K562 (cell line): ENCODE results near the gene CALM3. TPM values are rescaled to one million over a fixed set of nuclear protein-coding genes. Genes with fewer than 3 reads are reported as not detected.

ENCODE experiments used
- CBFB ChIP-seq: sonication (generic); formaldehyde crosslinking; IDR thresholded peaks from 2 replicates; pipeline ENCODE4 v1.4.0; 2020; ENCODE audit warnings: mild to moderate bottlenecking, missing genetic modification reagents
- CLOCK ChIP-seq: fragments of 250-450 bp; sonication (Bioruptor Pico); IDR thresholded peaks from 2 replicates; pipeline ENCODE4 v1.4.0; 2020; ENCODE audit warnings: mild to moderate bottlenecking, moderate library complexity, borderline replicate concordance
- DNMT1 ChIP-seq: fragments of 450-650 bp; IDR thresholded peaks from 2 replicates; pipeline ENCODE4 v1.6.1; 2016; ENCODE audit warnings: antibody characterized with exemption, mild to moderate bottlenecking
- E2F8 ChIP-seq: fragments of 450-650 bp; IDR thresholded peaks from 2 replicates; pipeline ENCODE4 v1.7.1; 2018; ENCODE audit warnings: mild to moderate bottlenecking, low read depth; ENCODE audit not compliant: partially characterized antibody
- FOXP4 ChIP-seq: sonication (generic); formaldehyde crosslinking; IDR thresholded peaks from 2 replicates; pipeline ENCODE4 v1.8.0; 2022; ENCODE audit warnings: mild to moderate bottlenecking, missing genetic modification reagents, borderline replicate concordance
- NR1H2 ChIP-seq: sonication (generic); formaldehyde crosslinking; IDR thresholded peaks from 2 replicates; pipeline ENCODE4 v1.4.0; 2020; ENCODE audit warnings: mild to moderate bottlenecking, missing genetic modification reagents
- NR2C2 ChIP-seq, 2 experiments: fragments of 200-800 bp in 1 of 2; sonication (Bioruptor generic) in 1 of 2; sonication (generic) in 1 of 2; formaldehyde crosslinking in 1 of 2; IDR thresholded peaks; 2 replicates each; pipeline versions ENCODE4 v1.6.1 to v1.8.0; 2016 to 2022; ENCODE audit warnings: mild to moderate bottlenecking in 1 of 2, missing compliant biosample characterization in 1 of 2, missing genetic modification characterization in 1 of 2, missing genetic modification reagents in 1 of 2
- POLR2A ChIP-seq: fragments of 450-650 bp; conservative IDR thresholded peaks from 2 replicates; pipeline ENCODE4 v1.6.1; 2016
- PURB ChIP-seq: sonication (generic); formaldehyde crosslinking; IDR thresholded peaks from 2 replicates; pipeline ENCODE4 v1.9.0; 2021; ENCODE audit warnings: low read depth, mild to moderate bottlenecking, missing genetic modification reagents
- RNF2 ChIP-seq: sonication (generic); IDR thresholded peaks from 2 replicates; pipeline ENCODE4 v1.6.1; 2016
- TAF15 ChIP-seq: fragments of 200-400 bp; formaldehyde crosslinking; IDR thresholded peaks from 2 replicates; pipeline ENCODE4 v1.6.1; 2017; ENCODE audit warnings: mild to moderate bottlenecking, low read depth, low read length, moderate library complexity
- TARDBP ChIP-seq: fragments of 450-650 bp; IDR thresholded peaks from 2 replicates; pipeline ENCODE4 v1.6.1; 2016
- TCF7L2 ChIP-seq: fragments of 150-350 bp; IDR thresholded peaks from 2 replicates; pipeline ENCODE4 v1.6.1; 2016; ENCODE audit warnings: low read depth, mild to moderate bottlenecking, low read length, moderate library complexity
- ZBTB7A ChIP-seq: IDR thresholded peaks from 2 replicates; pipeline ENCODE4 v1.6.1; 2011; ENCODE audit warnings: low read depth, mild to moderate bottlenecking, low read length, moderate library complexity, borderline replicate concordance; ENCODE audit not compliant: control insufficient read depth
- ZNF23 ChIP-seq: fragments of 250-450 bp; sonication (Bioruptor Pico); IDR thresholded peaks from 2 replicates; pipeline ENCODE4 v1.4.0; 2020; ENCODE audit warnings: mild to moderate bottlenecking
- ZNF280A ChIP-seq: fragments of 450-650 bp; IDR thresholded peaks from 2 replicates; pipeline ENCODE4 v1.6.1; 2018; ENCODE audit warnings: mild to moderate bottlenecking, low read depth; ENCODE audit not compliant: partially characterized antibody
- ZNF584 ChIP-seq: fragments of 200-800 bp; sonication (Bioruptor generic); IDR thresholded peaks from 2 replicates; pipeline ENCODE4 v1.6.1; 2016; ENCODE audit warnings: low read depth, mild to moderate bottlenecking, missing genetic modification characterization, missing compliant biosample characterization
- ZSCAN32 ChIP-seq: fragments of 450-650 bp; formaldehyde crosslinking; IDR thresholded peaks from 2 replicates; pipeline ENCODE4 v1.4.0; 2020; ENCODE audit warnings: mild to moderate bottlenecking, moderate library complexity
- polyA plus RNA-seq, 8 experiments: library from polyadenylated mRNA; depleted of rRNA in 4 of 8; stranded (reverse) in 5 of 8; unstranded in 3 of 8; fragments of >200 nt; fragmentation: Nextera tagmentation in 2 of 8; fragmentation: Illumina TruSeq in 1 of 8; extraction: Ambion mirVana in 2 of 8; extraction: Trizol in 1 of 8; gene quantifications; 2 replicates each; pipeline versions ENCODE4 v1.2.1 to v1.2.3, GENCODE V29; 2011 to 2014; ENCODE audit warnings: inconsistent platforms in 1 of 8, missing spikeins in 1 of 8
- total RNA-seq, 7 experiments: library from RNA; depleted of rRNA in 6 of 7; stranded (reverse); fragments of >200 nt in 6 of 7; fragmentation: Illumina TruSeq in 2 of 7; extraction: Trizol in 2 of 7; gene quantifications; 2 replicates each; pipeline versions ENCODE4 v1.2.1 to v1.2.3, GENCODE V29; 2011 to 2021; ENCODE audit warnings: low replicate concordance in 1 of 7

The CALM3 gene
- total and polyA plus RNA-seq, 9 of the 15 experiments (the other 6 are each of a cell fraction or from before 2014, with no cell fraction given): 34.6 to 350 (median 156) TPM

- TF ChIP-seq CLOCK (CRISPR knock-in tag): no peak
- no peak for TF ChIP-seq ZNF280A
- no peak for TF ChIP-seq DNMT1
- peak; percentile 93 for TF ChIP-seq TCF7L2
- 0 out of 2 replicates have a peak, but pooled peaks have one; percentile 17 for TF ChIP-seq FOXP4 (CRISPR knock-in tag)
- peak; percentile 93 for TF ChIP-seq E2F8
- TF ChIP-seq TARDBP: peak; percentile 99
- TF ChIP-seq ZBTB7A: peak; percentile 46
- TF ChIP-seq TAF15: no peak
- TF ChIP-seq ZSCAN32: no peak
- TF ChIP-seq ZNF23 (CRISPR knock-in tag): no peak
- no peak for TF ChIP-seq NR2C2 (CRISPR knock-in tag; IDR thresholded peaks at IDR 0.05)
- peak; percentile 84 for TF ChIP-seq NR2C2 (tag; IDR thresholded peaks at IDR 0.05)
- TF ChIP-seq NR1H2: peak; percentile 48; the same call in 1 of the 2 replicates
- peak; percentile 77 for TF ChIP-seq POLR2A
- TF ChIP-seq CBFB (CRISPR knock-in tag): no peak
- peak; percentile 98 for TF ChIP-seq ZNF584 (CRISPR knock-in tag)
- peak; percentile 84 for TF ChIP-seq RNF2
- no peak for TF ChIP-seq PURB
Observed at GRCh38 chr19:46600384-46601317, 479 bp upstream of the CALM3 start (continued).
